CD14-positive monocyte (primary cell): Measurements from ENCODE around the gene DCT. TPM values are rescaled to one million over a fixed set of nuclear protein-coding genes. Genes with fewer than 3 reads are reported as not detected.
A peak's percentile ranks its signal among the peaks of the same experiment; 100 is the strongest.

Source experiments
- DNase-seq, 3 donors: peaks; one replicate each; pipeline ENCODE4 v3.0.0-alpha.2; 2011 to 2022
- H2AFZ ChIP-seq: 2 replicates; pipeline ENCODE4 v1.6.0; 2012; ENCODE audit warnings: mild to moderate bottlenecking, low read depth, low read length, inconsistent platforms; ENCODE audit not compliant: insufficient read depth, poor library complexity, severe bottlenecking
- H3K27ac ChIP-seq, 2 donors: 1 replicate in 1 of 2; 2 replicates in 1 of 2; pipeline ENCODE4 v1.5.1; 2012 to 2013; ENCODE audit warnings: low read length in 2 of 2, control low read depth in 1 of 2, inconsistent platforms in 1 of 2, low read depth in 1 of 2, mild to moderate bottlenecking in 1 of 2
- H3K27me3 ChIP-seq, 2 donors: one replicate each; pipeline versions ENCODE4 v1.6.0 to v1.6.1; 2011 to 2013; ENCODE audit warnings: low read length in 2 of 2; ENCODE audit not compliant: control insufficient read depth in 2 of 2, insufficient read depth in 2 of 2
- H3K36me3 ChIP-seq, 2 donors: replicated peaks in 1 of 2; 1 replicate in 1 of 2; 2 replicates in 1 of 2; pipeline versions ENCODE4 v1.5.1 to v1.6.1; 2012 to 2013; ENCODE audit warnings: low read length in 2 of 2, control low read depth in 1 of 2, inconsistent platforms in 1 of 2, mild to moderate bottlenecking in 1 of 2; ENCODE audit not compliant: insufficient read depth in 2 of 2, control insufficient read depth in 1 of 2
- H3K4me1 ChIP-seq, 2 donors: 1 replicate in 1 of 2; 2 replicates in 1 of 2; pipeline versions ENCODE4 v1.5.1 to v1.6.1; 2012 to 2013; ENCODE audit warnings: low read length in 2 of 2, control low read depth in 1 of 2, inconsistent platforms in 1 of 2, mild to moderate bottlenecking in 1 of 2, moderate library complexity in 1 of 2; ENCODE audit not compliant: insufficient read depth in 2 of 2, control insufficient read depth in 1 of 2
- H3K4me2 ChIP-seq: replicated peaks from 2 replicates; pipeline ENCODE3; 2012; ENCODE audit warnings: low read length, moderate library complexity, mild to moderate bottlenecking; ENCODE audit not compliant: poor library complexity, severe bottlenecking; ENCODE audit errors: extremely low read depth
- H3K4me3 ChIP-seq, 3 experiments: fragments of 200-600 bp in 1 of 3; sonication (generic) in 1 of 3; replicated peaks in 1 of 3; 1 replicate in 2 of 3; 2 replicates in 1 of 3; pipeline ENCODE4 v1.5.1; 2011 to 2013; ENCODE audit warnings: low read length in 3 of 3, mild to moderate bottlenecking in 3 of 3, control low read depth in 2 of 3, low read depth in 2 of 3, inconsistent platforms in 1 of 3, moderate library complexity in 1 of 3
- H3K79me2 ChIP-seq: 2 replicates; pipeline ENCODE4 v1.6.0; 2012; ENCODE audit warnings: mild to moderate bottlenecking, control low read depth, inconsistent platforms, low read length, moderate library complexity; ENCODE audit not compliant: insufficient read depth
- H3K9ac ChIP-seq: 2 replicates; pipeline ENCODE4 v1.6.0; 2017; ENCODE audit warnings: low read length, mild to moderate bottlenecking; ENCODE audit not compliant: insufficient read depth, poor library complexity, severe bottlenecking
- H3K9me3 ChIP-seq, 2 donors: replicated peaks in 1 of 2; 1 replicate in 1 of 2; 2 replicates in 1 of 2; pipeline versions ENCODE4 v1.5.1 to v1.6.1; 2012 to 2013; ENCODE audit warnings: low read length in 2 of 2, control low read depth in 1 of 2; ENCODE audit not compliant: control insufficient read depth in 1 of 2, insufficient read depth in 1 of 2
- H4K20me1 ChIP-seq: 2 replicates; pipeline ENCODE4 v1.6.0; 2012; ENCODE audit warnings: mild to moderate bottlenecking, low read length, control low read depth, moderate library complexity; ENCODE audit not compliant: insufficient read depth
- H3K27ac Mint-ChIP-seq, 7 donors: one replicate each; pipeline ENCODE4 v1.8.0; 2020; ENCODE audit warnings: mild to moderate bottlenecking in 7 of 7, mixed read lengths in 7 of 7, moderate library complexity in 6 of 7, inconsistent platforms in 2 of 7
- H3K27me3 Mint-ChIP-seq, 3 donors: one replicate each; pipeline ENCODE4 v1.8.0; 2021 to 2022; ENCODE audit warnings: low read depth in 3 of 3, mild to moderate bottlenecking in 3 of 3, mixed read lengths in 3 of 3, moderate library complexity in 3 of 3, inconsistent platforms in 1 of 3
- H3K36me3 Mint-ChIP-seq, 2 donors: one replicate each; pipeline ENCODE4 v1.8.0; 2020; ENCODE audit warnings: mixed read lengths in 2 of 2, inconsistent platforms in 1 of 2, mild to moderate bottlenecking in 1 of 2
- H3K4me1 Mint-ChIP-seq: one replicate; pipeline ENCODE4 v1.8.0; 2020; ENCODE audit warnings: mild to moderate bottlenecking, mixed read lengths
- H3K4me3 Mint-ChIP-seq, 2 donors: one replicate each; pipeline ENCODE4 v1.8.0; 2020; ENCODE audit warnings: mild to moderate bottlenecking in 2 of 2, mixed read lengths in 2 of 2, moderate library complexity in 1 of 2
- H3K9me3 Mint-ChIP-seq, 7 donors: one replicate each; pipeline ENCODE4 v1.8.0; 2020 to 2022; ENCODE audit warnings: mixed read lengths in 7 of 7, mild to moderate bottlenecking in 6 of 7, moderate library complexity in 6 of 7, inconsistent platforms in 2 of 7
- WGBS: methylation state at CpG from one replicate; pipeline ENCODE4 v1.1.5; 2013; ENCODE audit warnings: missing lambda C conversion rate; ENCODE audit not compliant: insufficient coverage; 5-methylcytosine and 5-hydroxymethylcytosine counted together
- intact Hi-C, 2 donors: fragments of 100-400 bp; cut with micrococcal nuclease; formaldehyde crosslinking; loops; one replicate each; pipeline versions ENCODE4 v1.15.0 to v1.15.1; 2023
- polyA plus RNA-seq, 3 donors: library from polyadenylated mRNA; depleted of rRNA in 1 of 3; unstranded in 2 of 3; stranded (reverse) in 1 of 3; fragments of 300-500 nt in 2 of 3; fragments of >200 nt in 1 of 3; fragmentation: Illumina TruSeq in 2 of 3; gene quantifications; 1 replicate in 2 of 3; 2 replicates in 1 of 3; pipeline ENCODE4 v1.2.3, GENCODE V29; 2012 to 2021
- TF ChIP-seq, protein P1 (sequence below): fragments of 200-600 bp; IDR thresholded peaks from one replicate; pipeline ENCODE4 v1.8.0; 2022; ENCODE audit warnings: antibody characterized with exemption, mild to moderate bottlenecking

The DCT gene
- polyA plus RNA-seq, 3 donors = not detected

DNA sequence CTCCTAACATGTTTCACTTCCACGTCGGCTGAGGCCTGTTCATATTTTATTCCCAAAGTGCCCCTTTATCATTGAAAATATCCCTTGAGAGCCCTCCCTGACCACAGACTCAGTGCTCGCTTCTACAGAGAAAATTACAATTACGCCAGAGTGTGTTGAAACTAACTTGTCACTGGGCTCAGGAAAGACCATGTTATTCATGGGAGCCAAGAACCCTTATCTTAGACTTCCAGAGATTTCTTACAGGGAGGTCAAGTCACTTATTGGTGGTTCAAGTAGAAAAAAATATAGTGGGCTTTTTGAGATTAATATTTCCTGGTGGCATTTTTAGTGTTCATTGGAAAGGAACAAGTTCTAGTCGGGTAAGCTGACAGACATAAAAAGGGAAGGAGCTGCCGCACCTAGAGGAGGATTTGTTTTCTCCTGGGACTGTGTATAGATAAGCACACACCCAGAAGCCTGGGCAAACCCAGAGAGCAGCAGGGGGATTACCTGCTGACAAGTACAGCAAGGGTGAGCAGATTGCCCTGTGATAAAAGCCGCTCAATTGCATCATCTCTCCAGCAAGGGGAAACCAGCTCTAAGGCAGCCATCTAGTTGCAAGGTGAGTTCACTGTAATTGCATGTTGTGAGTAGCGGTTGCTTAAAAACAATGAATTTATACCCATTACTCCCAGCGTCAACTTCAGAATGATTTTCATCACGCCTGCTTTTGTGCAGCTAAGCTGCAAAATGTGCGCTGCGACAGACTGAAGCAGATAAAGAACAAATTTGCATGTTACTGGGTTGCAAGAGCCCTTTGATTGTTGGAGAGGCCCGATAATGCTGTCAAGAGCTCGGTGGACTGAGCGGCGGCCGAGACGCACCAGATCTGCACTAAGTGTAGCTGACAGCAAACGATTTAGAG is 46.2 kb downstream of the DCT start:
- Histone ChIP-seq H3K27ac (no peak overlapping the region), H3K4me2 (no peak overlapping the region), H3K4me3 (no peak overlapping the region), H3K27me3 (peaks cover 0 to 2% of the 10 kb centered on the region in 2 donors), H3K4me1 (no peaks in the 10 kb centered on the region), H3K9ac (no peak overlapping the region), H3K36me3 (no peaks in the 10 kb centered on the region), H4K20me1 (no peaks in the 10 kb centered on the region), H3K79me2 (no peaks in the 10 kb centered on the region), H2AFZ (no peak overlapping the region), H3K9me3 (no peaks in the 10 kb centered on the region)
- Mint-ChIP-seq H3K27ac (no peak overlapping the region), H3K9me3 (peaks cover 0 to 2% (median 0%) of the 10 kb centered on the region in 7 donors), H3K27me3 (peaks cover 2 to 11% (median 5%) of the 10 kb centered on the region in 3 donors), H3K36me3 (no peaks in the 10 kb centered on the region), H3K4me1 (peaks cover 6% of the 10 kb centered on the region), H3K4me3 (peak overlapping the region in 1 of 2 donors; percentile 23)
- intact Hi-C loops = no loop called here
- TF ChIP-seq, protein P1, sequence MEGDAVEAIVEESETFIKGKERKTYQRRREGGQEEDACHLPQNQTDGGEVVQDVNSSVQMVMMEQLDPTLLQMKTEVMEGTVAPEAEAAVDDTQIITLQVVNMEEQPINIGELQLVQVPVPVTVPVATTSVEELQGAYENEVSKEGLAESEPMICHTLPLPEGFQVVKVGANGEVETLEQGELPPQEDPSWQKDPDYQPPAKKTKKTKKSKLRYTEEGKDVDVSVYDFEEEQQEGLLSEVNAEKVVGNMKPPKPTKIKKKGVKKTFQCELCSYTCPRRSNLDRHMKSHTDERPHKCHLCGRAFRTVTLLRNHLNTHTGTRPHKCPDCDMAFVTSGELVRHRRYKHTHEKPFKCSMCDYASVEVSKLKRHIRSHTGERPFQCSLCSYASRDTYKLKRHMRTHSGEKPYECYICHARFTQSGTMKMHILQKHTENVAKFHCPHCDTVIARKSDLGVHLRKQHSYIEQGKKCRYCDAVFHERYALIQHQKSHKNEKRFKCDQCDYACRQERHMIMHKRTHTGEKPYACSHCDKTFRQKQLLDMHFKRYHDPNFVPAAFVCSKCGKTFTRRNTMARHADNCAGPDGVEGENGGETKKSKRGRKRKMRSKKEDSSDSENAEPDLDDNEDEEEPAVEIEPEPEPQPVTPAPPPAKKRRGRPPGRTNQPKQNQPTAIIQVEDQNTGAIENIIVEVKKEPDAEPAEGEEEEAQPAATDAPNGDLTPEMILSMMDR = no peak
- WGBS = 74% methylated on average over 6 of the region's 19 CpGs
- DNase-seq = no peak

DNA sequence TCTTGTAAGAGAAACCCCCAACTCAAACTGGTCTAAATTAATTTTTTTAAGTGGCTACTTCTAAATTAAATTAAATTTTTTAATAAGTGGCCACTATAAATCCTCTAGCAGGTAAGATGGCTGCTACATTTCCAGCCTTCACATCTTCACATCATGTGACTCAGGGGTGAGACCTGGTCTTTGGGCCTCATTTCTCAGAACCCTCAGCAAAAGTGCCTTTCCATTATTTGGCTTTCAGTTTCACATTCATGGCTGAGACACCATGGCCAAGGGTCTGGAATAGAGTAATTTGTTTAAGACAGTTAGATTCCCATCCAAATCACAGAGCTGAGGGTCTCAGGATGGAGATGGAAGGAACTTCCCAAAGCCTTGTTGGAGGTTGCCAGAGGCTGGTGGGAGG is 47.5 kb downstream of the DCT start:
- Histone ChIP-seq H4K20me1 (no peaks in the 10 kb centered on the region), H3K9me3 (no peaks in the 10 kb centered on the region), H3K27me3 (no peaks in the 10 kb centered on the region), H3K9ac (no peak overlapping the region), H3K36me3 (no peaks in the 10 kb centered on the region), H2AFZ (no peak overlapping the region), H3K79me2 (no peaks in the 10 kb centered on the region), H3K27ac (no peak overlapping the region), H3K4me1 (no peaks in the 10 kb centered on the region), H3K4me2 (no peak overlapping the region), H3K4me3 (no peak overlapping the region)
- Mint-ChIP-seq H3K36me3 (no peaks in the 10 kb centered on the region), H3K27ac (peak overlapping the region in 1 of 7 donors; percentile 28), H3K27me3 (peaks cover 2 to 12% (median 5%) of the 10 kb centered on the region in 3 donors), H3K9me3 (peaks cover 0 to 2% (median 0%) of the 10 kb centered on the region in 7 donors), H3K4me3 (no peak overlapping the region), H3K4me1 (peaks cover 6% of the 10 kb centered on the region)
- intact Hi-C loops = no loop called here
- no peak for DNase-seq
- TF ChIP-seq, protein P1 = no peak
